Spleen (tissue), 11 donors: ENCODE measurements around the gene ITGA4. TPM values are rescaled to one million over a fixed set of nuclear protein-coding genes. Genes with fewer than 3 reads are reported as not detected.

ENCODE experiments used
- DNase-seq: peaks from one replicate; pipeline ENCODE4 v3.0.0-alpha.2; 2020
- H3K27ac ChIP-seq, 8 donors: fragments of 200-600 bp; sonication (generic) in 7 of 8; 1 replicate in 4 of 8; 2 replicates in 4 of 8; pipeline versions ENCODE4 v1.5.0 to v1.8.0; 2016 to 2021; ENCODE audit warnings: inconsistent platforms in 4 of 8, mild to moderate bottlenecking in 4 of 8, moderate library complexity in 1 of 8
- H3K27me3 ChIP-seq, 7 donors: fragments of 200-600 bp; sonication (generic) in 6 of 7; replicated peaks in 1 of 7; 1 replicate in 4 of 7; 2 replicates in 3 of 7; pipeline versions ENCODE4 v1.5.0 to v1.8.0; 2016 to 2021; ENCODE audit warnings: inconsistent platforms in 3 of 7, mild to moderate bottlenecking in 1 of 7
- H3K36me3 ChIP-seq, 6 donors: fragments of 200-600 bp; sonication (generic) in 5 of 6; 1 replicate in 4 of 6; 2 replicates in 2 of 6; pipeline versions ENCODE4 v1.5.0 to v1.8.0; 2016 to 2021; ENCODE audit warnings: inconsistent platforms in 2 of 6
- H3K4me1 ChIP-seq, 6 donors: fragments of 200-600 bp; sonication (generic) in 5 of 6; 1 replicate in 3 of 6; 2 replicates in 3 of 6; pipeline versions ENCODE4 v1.5.0 to v1.8.0; 2016 to 2021; ENCODE audit warnings: inconsistent platforms in 3 of 6
- H3K4me3 ChIP-seq, 8 donors: fragments of 200-600 bp; sonication (generic) in 7 of 8; 1 replicate in 4 of 8; 2 replicates in 4 of 8; pipeline versions ENCODE4 v1.5.0 to v1.8.0; 2016 to 2021; ENCODE audit warnings: inconsistent platforms in 4 of 8, mild to moderate bottlenecking in 4 of 8, moderate library complexity in 2 of 8
- H3K9me3 ChIP-seq, 8 donors: fragments of 200-600 bp; sonication (generic) in 7 of 8; 1 replicate in 4 of 8; 2 replicates in 4 of 8; pipeline versions ENCODE4 v1.5.0 to v1.8.0; 2016 to 2021; ENCODE audit warnings: inconsistent platforms in 4 of 8
- CTCF ChIP-seq, 11 experiments: fragments of 200-600 bp in 7 of 11; fragments of 450-650 bp in 4 of 11; sonication (generic) in 4 of 11; IDR thresholded peaks in 8 of 11; conservative IDR thresholded peaks in 3 of 11; 1 replicate in 7 of 11; 2 replicates in 4 of 11; pipeline versions ENCODE4 v1.4.0 to v1.8.0; 2016 to 2021; ENCODE audit warnings: antibody characterized with exemption in 11 of 11, inconsistent platforms in 4 of 11, mild to moderate bottlenecking in 1 of 11
- POLR2A ChIP-seq, 3 donors: fragments of 450-650 bp; IDR thresholded peaks; one replicate each; pipeline ENCODE4 v1.5.1; 2017; ENCODE audit warnings: antibody characterized with exemption in 3 of 3, mild to moderate bottlenecking in 1 of 3
- POLR2AphosphoS5 ChIP-seq, 3 donors: sonication (generic); formaldehyde crosslinking; IDR thresholded peaks; one replicate each; pipeline ENCODE4 v1.5.1; 2017; ENCODE audit warnings: antibody characterized with exemption in 3 of 3
- WGBS, 5 donors: extraction: QIAGEN DNeasy Blood & Tissue Kit in 3 of 5; methylation state at CpG; one replicate each; pipeline versions ENCODE4 v1.1.5 to v1.1.7; 2013 to 2018; 5-methylcytosine and 5-hydroxymethylcytosine counted together
- intact Hi-C: fragments of 100-400 bp; cut with DNase I; formaldehyde crosslinking; loops from one replicate; pipeline ENCODE4 v1.15.0; 2023; ENCODE audit warnings: low total_unique reads
- polyA plus RNA-seq, 3 donors: library from polyadenylated mRNA; stranded (reverse); fragments of 200-250 nt; gene quantifications; one replicate each; pipeline ENCODE4 v1.2.1, GENCODE V29; 2013
- total RNA-seq, 7 donors: library from RNA; depleted of rRNA in 3 of 7; stranded (reverse); fragments of >200 nt in 3 of 7; fragmentation: NEBNext Ultra II Directional in 4 of 7; extraction: Animal tissue kit (Norgen Biotek cat#: 25700) in 4 of 7; gene quantifications; one replicate each; pipeline versions ENCODE4 v1.1.0 to v1.2.1, GENCODE V29; 2016 to 2021
- donor health status: healthy with polysubstance abuse.
- donor health status: DM: no; HTN: no; CAD: no; lungs with moderate emphysema.
- donor health status: DM: no; HTN: no; CAD: no.
- donor health status: Bipolar disorder and iron deficiency.
- donor health status: healthy.
- donor health status: DM: no; HTN: no; CAD: no.
- donor health status: DM: yes; HTN: yes; CAD: no.

The ITGA4 gene
- total and polyA plus RNA-seq, 10 donors: 13.3 to 207 (median 147) TPM

- 77 to 82% (median 78%) methylated on average over 7 of the region's 7 CpGs for WGBS, 5 donors
- H3K36me3 ChIP-seq: no peaks in the 10 kb centered on the region
- H3K9me3 ChIP-seq: no peaks in the 10 kb centered on the region
- no peak for TF ChIP-seq CTCF (IDR thresholded peaks at IDR 0.05 in 8 of 11, conservative IDR thresholded peaks at IDR 0.05 in 3 of 11)
- TF ChIP-seq POLR2AphosphoS5 (IDR thresholded peaks at IDR 0.05): no peak
- no peak for TF ChIP-seq POLR2A (IDR thresholded peaks at IDR 0.05)
- no peak overlapping the region for H3K27ac ChIP-seq
- H3K4me3 ChIP-seq: no peak overlapping the region
- peaks cover 0 to 11% (median 0%) of the 10 kb centered on the region in 7 donors for H3K27me3 ChIP-seq
- no peak for DNase-seq
- H3K4me1 ChIP-seq: no peaks in the 10 kb centered on the region
- intact Hi-C loops: no loop called here
Measured at GRCh38 chr2:181575024-181575649, 118.0 kb downstream of the ITGA4 start.

- Histone ChIP-seq H3K4me3 (no peak overlapping the region), H3K9me3 (no peaks in the 10 kb centered on the region), H3K4me1 (no peaks in the 10 kb centered on the region), H3K36me3 (no peaks in the 10 kb centered on the region), H3K27me3 (peaks cover 0 to 11% (median 0%) of the 10 kb centered on the region in 7 donors), H3K27ac (no peak overlapping the region)
- TF ChIP-seq POLR2A (IDR thresholded peaks at IDR 0.05): no peak
- TF ChIP-seq POLR2AphosphoS5 (IDR thresholded peaks at IDR 0.05): no peak
- TF ChIP-seq CTCF (IDR thresholded peaks at IDR 0.05 in 8 of 11, conservative IDR thresholded peaks at IDR 0.05 in 3 of 11): no peak
- DNase-seq: no peak
- intact Hi-C loops: no loop called here
- 38 to 47% (median 44%) methylated on average over 2 of the region's 2 CpGs for WGBS, 5 donors
Measured at GRCh38 chr2:181575650-181576025, 118.5 kb downstream of the ITGA4 start.

GRCh38 chr2:181576431-181576830, 119.2 kb downstream of the ITGA4 start:
- Histone ChIP-seq H3K36me3 (no peaks in the 10 kb centered on the region), H3K27ac (no peak overlapping the region), H3K9me3 (no peaks in the 10 kb centered on the region), H3K4me3 (no peak overlapping the region), H3K27me3 (peaks cover 0 to 11% (median 0%) of the 10 kb centered on the region in 7 donors), H3K4me1 (no peaks in the 10 kb centered on the region)
- TF ChIP-seq POLR2AphosphoS5 (IDR thresholded peaks at IDR 0.05) (no peak), CTCF (IDR thresholded peaks at IDR 0.05 in 8 of 11, conservative IDR thresholded peaks at IDR 0.05 in 3 of 11) (no peak), POLR2A (IDR thresholded peaks at IDR 0.05) (no peak)
- DNase-seq: no peak
- WGBS, 5 donors: 86 to 92% (median 87%) methylated on average over 5 of the region's 5 CpGs
- intact Hi-C loops: no loop called here

- Histone ChIP-seq H3K4me3 (no peak overlapping the region), H3K27me3 (peaks cover 0 to 6% (median 0%) of the 10 kb centered on the region in 7 donors), H3K27ac (no peak overlapping the region), H3K9me3 (no peaks in the 10 kb centered on the region), H3K4me1 (no peaks in the 10 kb centered on the region), H3K36me3 (no peaks in the 10 kb centered on the region)
- intact Hi-C loops: no loop called here
- TF ChIP-seq POLR2A (IDR thresholded peaks at IDR 0.05): no peak
- no peak for TF ChIP-seq CTCF (IDR thresholded peaks at IDR 0.05 in 8 of 11, conservative IDR thresholded peaks at IDR 0.05 in 3 of 11)
- no peak for TF ChIP-seq POLR2AphosphoS5 (IDR thresholded peaks at IDR 0.05)
- DNase-seq: no peak
- 65 to 76% (median 70%) methylated on average over 3 of the region's 3 CpGs for WGBS, 5 donors
Measured at GRCh38 chr2:181578829-181579228, 121.6 kb downstream of the ITGA4 start.
